GM19043 (cell line): Measurements from ENCODE around the gene FAM240A.
"Not testable (repeated sequence)": the region's sequence is repeated elsewhere in the genome, so short reads cannot be mapped to it uniquely, and the experiment has no call there.

ENCODE experiments used
- ATAC-seq: cut with Tn5 transposase; IDR thresholded peaks from one replicate; pipeline ENCODE4 v1.9.1; 2021; ENCODE audit warnings: low read depth; ENCODE audit not compliant: unreplicated experiment

The FAM240A gene

DNA sequence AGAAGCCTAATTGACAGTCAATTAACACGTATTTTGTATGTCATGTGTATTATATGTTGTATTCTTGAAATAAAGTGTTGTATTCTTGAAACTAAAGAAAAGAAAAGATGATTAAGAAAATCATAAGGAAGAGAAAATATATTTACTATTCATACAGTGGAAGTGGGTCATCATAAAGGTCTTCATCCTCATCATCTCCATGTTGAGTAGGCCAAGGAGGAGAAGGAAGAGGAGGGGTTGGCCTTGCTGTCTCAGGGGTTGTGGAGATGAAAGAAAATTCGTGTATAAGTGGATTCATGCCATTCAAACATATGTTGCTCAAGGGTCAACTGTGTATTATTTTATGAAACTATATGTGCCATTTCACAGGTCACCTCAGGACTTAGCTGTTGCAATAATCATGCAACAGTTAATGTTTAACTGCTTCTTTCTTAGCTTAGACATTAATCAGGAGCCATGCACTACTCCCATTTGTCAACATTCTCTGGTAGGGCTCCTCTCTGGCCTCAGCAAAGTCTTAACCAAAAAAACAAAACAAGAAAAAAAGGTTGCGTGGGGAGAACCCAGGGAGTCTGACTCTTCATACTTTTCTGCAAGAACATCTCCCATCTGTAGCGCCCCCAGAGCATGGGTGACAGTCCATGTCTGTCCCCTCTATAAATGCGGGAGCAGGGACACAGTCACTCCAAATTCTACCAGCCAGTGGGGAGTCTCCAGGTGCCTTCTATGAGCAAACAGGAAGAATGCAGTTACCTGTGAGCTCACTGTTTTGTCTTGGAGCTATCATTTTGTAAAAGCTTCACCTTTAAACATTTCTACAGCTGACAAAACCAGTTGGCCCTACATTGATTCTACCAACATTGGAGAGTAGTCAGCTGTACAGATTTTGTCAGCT is 26.3 kb upstream of the FAM240A start:
- ATAC-seq = no peak

DNA sequence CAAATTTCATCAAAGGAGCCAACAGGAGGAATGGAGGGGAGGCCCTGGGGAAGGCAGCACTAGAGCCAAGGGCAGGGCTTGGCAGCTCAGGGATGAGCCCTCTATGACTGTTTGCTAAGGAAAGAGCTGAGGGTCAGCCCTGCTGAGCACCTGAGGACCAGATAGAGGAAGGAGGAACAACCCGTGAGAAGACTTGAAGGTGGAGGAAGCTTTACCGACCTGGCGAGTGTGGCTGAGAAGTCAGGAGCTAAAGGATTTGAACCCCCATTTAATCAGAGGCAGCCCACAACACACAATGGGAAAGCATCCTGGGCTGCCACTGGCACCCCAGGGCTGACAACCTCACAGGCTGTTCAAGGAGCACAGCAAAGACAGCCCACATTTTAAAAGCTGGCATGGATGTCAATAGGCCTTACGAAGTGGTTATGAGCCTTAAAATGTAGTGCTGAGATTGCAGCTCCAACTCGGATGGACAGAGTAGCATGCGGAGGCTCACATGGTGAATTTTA is 25.5 kb upstream of the FAM240A start:
- no peak for ATAC-seq

GRCh38 chr3:46587268-46587667 is 25.1 kb upstream of the FAM240A start:
- not testable (repeated sequence) for ATAC-seq

DNA sequence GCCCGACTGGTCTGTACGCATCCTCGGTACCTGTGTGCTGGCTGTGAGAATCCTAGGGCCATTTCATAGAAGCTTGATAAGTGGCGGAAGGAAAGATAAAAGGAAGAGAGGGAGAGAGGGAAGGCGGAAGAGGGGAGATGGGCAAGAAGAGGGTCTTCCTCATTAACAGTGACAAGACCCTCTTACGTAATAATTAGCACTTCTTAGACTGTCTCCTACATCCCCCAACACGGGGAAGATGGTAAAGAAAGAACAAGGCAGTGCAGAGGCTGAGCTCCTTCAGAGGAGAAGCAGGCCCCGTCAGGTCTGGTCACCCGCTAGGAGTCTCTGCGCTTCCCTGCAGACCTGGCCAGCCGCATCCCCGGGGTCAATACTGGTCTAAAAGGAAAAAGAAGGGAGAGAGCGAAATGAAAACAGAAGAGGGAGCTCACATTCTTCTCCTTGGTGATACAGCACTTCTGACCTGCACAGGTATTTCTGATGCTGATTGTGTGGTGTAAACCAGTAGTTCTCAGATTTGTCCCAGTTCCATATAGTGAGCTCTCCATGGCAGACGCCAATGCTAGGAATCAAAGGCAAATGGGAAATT is 19.0 kb upstream of the FAM240A start:
- ATAC-seq = no peak

- ATAC-seq = no peak
Observed at GRCh38 chr3:46593979-46594378, 18.3 kb upstream of the FAM240A start.

DNA sequence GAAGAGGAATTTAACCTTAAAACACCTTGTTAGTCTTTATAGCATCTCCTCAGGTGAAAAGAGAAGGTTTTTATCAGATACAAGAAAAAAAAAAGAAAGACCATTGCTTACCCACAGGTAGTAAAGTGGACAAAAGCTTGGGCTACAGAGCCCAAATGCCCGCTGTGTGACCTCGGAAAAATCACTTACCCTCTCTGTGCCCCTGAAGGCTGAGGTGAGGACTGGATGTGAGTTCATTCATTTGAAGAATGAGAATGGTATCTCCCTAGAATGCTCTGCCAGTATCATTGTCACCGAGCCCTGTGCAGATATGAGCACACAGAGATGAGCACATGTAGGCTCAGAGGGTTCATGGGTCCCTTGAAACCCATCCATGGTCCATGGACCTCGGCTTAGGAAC is 17.6 kb upstream of the FAM240A start:
- ATAC-seq = no peak

GRCh38 chr3:46595819-46596314 is 16.5 kb upstream of the FAM240A start:
- no peak for ATAC-seq

DNA sequence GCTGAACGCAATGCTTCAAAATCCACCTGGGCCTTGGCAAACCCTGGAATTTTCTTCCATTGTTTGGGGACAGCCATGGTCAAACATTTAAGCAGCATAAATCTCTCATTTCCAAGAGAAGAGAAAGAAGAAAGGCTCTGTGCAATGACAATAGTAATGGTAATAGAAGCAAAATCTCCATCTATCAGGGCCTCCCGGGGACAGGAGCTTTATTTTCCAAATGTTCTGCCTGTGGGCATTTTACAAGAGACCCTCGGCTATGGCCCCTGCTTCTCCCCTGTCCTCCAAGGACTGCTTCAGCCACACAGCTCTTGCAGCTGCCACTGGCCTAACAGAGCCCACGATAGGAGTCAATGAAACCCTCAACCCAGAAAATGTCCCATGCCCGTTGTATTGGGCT is 12.7 kb upstream of the FAM240A start:
- no peak for ATAC-seq

DNA sequence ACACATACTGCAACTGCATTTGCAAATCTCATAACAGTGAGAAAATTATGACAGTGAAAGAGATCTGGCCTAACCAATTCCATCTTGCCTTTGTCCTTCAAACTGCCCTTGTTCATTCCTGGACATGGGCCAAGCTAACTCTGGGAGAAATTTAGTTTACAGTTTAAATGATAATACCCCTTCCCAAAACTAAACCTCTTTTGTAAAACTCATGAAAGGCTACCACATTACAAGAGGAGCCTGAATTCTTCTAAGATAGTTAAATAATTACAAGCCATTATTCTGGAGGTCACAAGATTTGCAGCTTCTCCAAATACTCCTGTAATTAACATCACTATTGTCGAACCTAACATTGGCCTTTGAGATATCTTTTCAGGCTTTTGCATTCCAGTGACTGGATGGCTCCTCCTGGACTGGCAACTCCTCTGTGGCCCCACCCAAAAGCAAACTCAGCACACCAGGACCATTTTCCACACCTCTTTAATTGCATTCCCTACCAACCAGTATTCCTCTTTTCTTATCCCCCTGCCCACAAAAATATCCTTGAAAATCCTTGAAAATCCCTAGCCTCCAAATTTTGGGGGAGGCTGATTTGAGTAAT is 8.8 kb upstream of the FAM240A start:
- ATAC-seq = no peak

- no peak for ATAC-seq
Observed at GRCh38 chr3:46604127-46604526, 8.2 kb upstream of the FAM240A start.

GRCh38 chr3:46607603-46608028 is 4.7 kb upstream of the FAM240A start:
- no peak for ATAC-seq

DNA sequence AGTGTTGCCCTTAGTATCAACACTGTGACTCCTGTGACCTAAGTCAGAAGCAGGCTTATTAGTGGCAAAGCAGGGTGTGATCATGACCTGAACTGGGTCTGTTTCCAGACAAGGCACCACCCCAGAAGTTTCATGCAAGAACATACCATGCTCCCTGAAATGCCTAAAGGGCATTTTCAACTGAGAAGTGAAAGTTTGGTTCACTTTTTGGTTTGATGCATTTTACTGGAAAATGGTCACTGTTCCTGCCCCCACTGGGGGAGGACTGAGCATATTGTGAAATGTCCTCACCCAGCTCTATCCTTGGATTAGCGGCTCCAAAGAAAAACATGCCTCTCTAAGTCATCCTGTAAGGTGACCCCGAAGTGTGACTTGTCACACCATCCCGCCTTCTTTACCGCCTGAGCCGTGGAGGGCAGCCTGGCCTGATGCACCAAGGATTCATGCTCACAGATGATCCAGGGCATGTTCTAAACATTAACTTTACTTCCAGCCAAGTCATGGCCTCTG is 3.1 kb upstream of the FAM240A start:
- no peak for ATAC-seq

GRCh38 chr3:46609944-46610722 is 2.2 kb upstream of the FAM240A start:
- no peak for ATAC-seq

DNA sequence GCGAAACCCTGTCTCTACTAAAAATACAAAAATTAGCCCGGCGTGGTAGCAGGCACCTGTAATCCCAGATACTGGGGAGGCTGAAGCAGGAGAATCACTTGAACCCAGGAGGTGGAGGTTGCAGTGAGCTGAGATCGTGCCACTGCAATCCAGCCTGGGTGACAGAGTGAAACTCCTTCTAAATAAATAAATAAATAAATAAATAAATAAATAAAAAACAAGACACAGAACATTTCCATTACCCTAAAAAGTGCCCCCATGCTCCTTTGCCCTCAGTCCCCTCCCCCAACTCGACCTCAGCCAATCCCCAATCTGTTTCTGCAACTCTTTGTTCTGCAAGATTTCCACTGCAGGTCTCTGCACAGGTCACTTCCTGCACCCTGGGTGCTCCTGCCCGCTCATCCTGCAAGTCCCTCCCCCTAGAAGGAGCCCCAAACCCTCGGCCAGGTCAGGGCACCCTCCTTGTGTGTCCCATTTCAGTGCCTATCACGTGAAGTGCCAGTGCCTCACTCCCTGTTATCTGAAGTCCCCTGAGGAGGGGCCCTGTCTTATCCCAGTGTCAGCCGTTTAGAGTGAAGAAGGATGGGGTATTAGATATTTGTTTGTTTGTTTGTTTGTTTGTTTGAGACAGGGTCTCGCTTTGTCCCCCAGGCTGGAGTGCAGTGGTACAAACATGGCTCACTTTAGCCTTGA is 1.1 kb downstream of the FAM240A start:
- no peak for ATAC-seq

DNA sequence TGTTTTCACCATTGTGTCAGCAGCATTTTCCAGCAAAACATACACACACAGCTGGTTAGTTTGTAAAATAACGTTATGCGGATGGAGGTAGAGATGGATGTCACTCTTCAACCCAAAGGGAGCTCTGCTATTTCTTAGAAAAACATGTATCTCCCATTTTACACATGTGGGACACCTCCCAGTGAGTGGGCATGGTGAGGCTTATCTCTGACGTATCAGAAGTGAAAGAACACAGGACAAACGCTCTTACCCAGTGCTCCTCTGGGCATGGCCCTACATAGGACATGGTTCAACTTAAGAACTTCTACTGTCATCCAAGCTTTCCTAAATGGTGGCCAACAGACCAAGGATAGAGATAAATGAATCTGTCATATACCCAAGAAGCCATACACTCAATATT is 2.1 kb downstream of the FAM240A start:
- no peak for ATAC-seq

GRCh38 chr3:46615050-46615775 is 2.9 kb downstream of the FAM240A start:
- no peak for ATAC-seq

DNA sequence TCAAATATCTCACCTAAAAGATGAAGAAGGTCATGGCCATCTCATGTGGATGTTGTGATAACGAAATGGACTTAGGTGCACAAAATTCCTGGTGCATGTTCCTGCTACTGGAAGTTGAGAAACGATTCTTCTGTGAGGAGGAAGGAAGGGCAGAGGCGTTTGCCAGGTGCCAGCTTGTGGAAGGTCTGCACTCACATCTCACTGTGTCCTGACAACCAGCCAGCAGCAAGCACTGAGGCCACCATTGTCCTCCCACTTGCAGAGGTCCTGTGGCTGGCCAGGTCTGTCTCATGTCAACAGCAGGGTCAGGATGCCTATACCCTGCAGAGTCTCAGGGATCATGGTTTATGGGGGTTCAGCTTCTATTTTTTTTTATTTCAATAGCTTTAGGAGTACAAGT is 3.7 kb downstream of the FAM240A start:
- ATAC-seq = no peak

- ATAC-seq = no peak
Observed at GRCh38 chr3:46617941-46618340, 5.6 kb downstream of the FAM240A start.
